Activated naive CD8-positive, alpha-beta T cell treated with anti-CD3 and anti-CD28 coated beads, Interleukin-2, amount 10 ng/mL, durations not matched to agents 7 days and 5 days (primary cell): ENCODE results near the gene NUP210. TPM values are rescaled to one million over a fixed set of nuclear protein-coding genes. Genes with fewer than 3 reads are reported as not detected.

ENCODE experiments used
- ATAC-seq: fragments of 150-1000 bp; cut with Tn5 transposase; one replicate; pipeline ENCODE4 v1.10.0; 2021; ENCODE audit warnings: low read depth, moderate library complexity
- POLR2A ChIA-PET: fragments of 350-600 bp; sonication (Branson Sonifier 250); formaldehyde crosslinking; loops from one replicate; lab custom pipeline; 2021; ENCODE audit warnings: antibody characterized with exemption; lab: Charles Lee
- DNase-seq: peaks from one replicate; pipeline ENCODE4 v3.0.0; 2021
- H3K27ac Mint-ChIP-seq: one replicate; pipeline ENCODE4 v1.8.0; 2022; ENCODE audit warnings: mild to moderate bottlenecking, mixed read lengths
- H3K27me3 Mint-ChIP-seq: one replicate; pipeline ENCODE4 v1.8.0; 2022; ENCODE audit warnings: mild to moderate bottlenecking, moderate library complexity, mixed read lengths
- H3K36me3 Mint-ChIP-seq: one replicate; pipeline ENCODE4 v1.8.0; 2021; ENCODE audit warnings: mild to moderate bottlenecking, mixed read lengths
- H3K4me1 Mint-ChIP-seq: one replicate; pipeline ENCODE4 v1.8.0; 2021; ENCODE audit warnings: mixed read lengths
- H3K4me3 Mint-ChIP-seq: one replicate; pipeline ENCODE4 v1.8.0; 2022; ENCODE audit warnings: mild to moderate bottlenecking, moderate library complexity, mixed read lengths
- H3K9me3 Mint-ChIP-seq: one replicate; pipeline ENCODE4 v1.8.0; 2021; ENCODE audit warnings: mixed read lengths
- total RNA-seq, 2 experiments: library from RNA; stranded (reverse); gene quantifications; one replicate each; pipeline ENCODE4 v1.2.3, GENCODE V29; 2021

NUP210 gene
- 100 to 1,000 TPM; 163 to 170 TPM for total RNA-seq

DNA sequence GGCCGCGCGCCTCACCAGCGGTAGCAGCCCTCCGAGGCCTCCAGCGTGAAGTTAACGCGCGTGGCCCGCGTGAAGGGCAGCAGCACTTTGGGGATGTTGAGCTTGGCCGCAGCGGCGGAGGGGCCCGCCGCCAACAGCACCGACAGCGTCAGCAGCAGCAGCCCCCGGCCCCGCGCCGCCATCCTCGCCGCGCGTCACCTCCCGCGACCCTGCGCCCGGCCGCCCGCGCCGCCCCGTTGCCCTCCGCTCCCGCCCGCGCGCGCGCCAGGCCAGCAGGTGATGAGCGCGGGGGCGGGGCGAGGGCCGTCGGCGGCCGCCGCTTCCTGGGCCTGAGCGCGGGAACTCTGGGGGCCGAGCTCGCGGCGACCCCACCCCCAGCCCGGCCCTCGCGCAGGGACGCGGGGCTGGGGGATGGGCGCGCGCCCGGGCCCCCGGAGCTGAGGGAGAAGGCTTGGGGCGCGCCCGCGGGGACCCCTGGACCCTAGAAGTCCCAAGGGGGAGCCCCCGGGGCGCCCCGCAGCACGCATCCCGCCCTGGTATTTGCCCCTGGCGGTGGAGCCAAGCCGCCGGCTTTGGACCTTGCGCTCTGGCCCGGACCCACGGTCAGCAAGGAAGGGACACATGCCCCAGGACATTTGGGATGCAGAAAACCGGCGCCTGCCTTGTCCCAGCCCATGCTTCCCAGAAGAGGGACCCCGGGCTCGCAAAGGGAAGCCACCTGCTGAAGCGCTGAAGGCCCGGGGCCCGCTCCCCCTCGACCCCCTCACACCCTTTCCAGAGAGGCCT lies at the start of gene NUP210:
Gene NUP210 (minus strand): TSS at position 278 of the 786 bp plus-strand sequence. CDS start 96 bp downstream, at position 182.
- H3K4me3 Mint-ChIP-seq = peak within 1 kb of the TSS; percentile 91
- peaks cover 53% of the 10 kb centered on the region for H3K4me1 Mint-ChIP-seq
- peaks cover 11% of the 10 kb centered on the region for H3K36me3 Mint-ChIP-seq

GRCh38 chr3:13466781-13467180 lies 46.7 kb upstream of the NUP210 start:
- no peaks in the 10 kb centered on the region for H3K36me3 Mint-ChIP-seq
- POLR2A ChIA-PET = no interaction called here
- H3K27me3 Mint-ChIP-seq = peaks cover 14% of the 10 kb centered on the region
- H3K27ac Mint-ChIP-seq = no peak overlapping the region
- no peak overlapping the region for H3K4me3 Mint-ChIP-seq
- H3K9me3 Mint-ChIP-seq = no peaks in the 10 kb centered on the region
- ATAC-seq (no peak), DNase-seq (no peak)
- peaks cover 2% of the 10 kb centered on the region for H3K4me1 Mint-ChIP-seq

More for the DNA sequence above, at the start of gene NUP210:
- POLR2A ChIA-PET = interaction anchor here (0.6 to 4.4 kb wide), 9 partner anchors 9 to 408 kb away, joined by 3 to 59 read pairs (median 4); partner anchors contain the start of gene HDAC11
- Mint-ChIP-seq H3K27ac (peak within 1 kb of the TSS; percentile 98), H3K9me3 (no peaks in the 10 kb centered on the region), H3K27me3 (no peaks in the 10 kb centered on the region)
- ATAC-seq = peak; percentile 45
- DNase-seq = peak; percentile 85

DNA sequence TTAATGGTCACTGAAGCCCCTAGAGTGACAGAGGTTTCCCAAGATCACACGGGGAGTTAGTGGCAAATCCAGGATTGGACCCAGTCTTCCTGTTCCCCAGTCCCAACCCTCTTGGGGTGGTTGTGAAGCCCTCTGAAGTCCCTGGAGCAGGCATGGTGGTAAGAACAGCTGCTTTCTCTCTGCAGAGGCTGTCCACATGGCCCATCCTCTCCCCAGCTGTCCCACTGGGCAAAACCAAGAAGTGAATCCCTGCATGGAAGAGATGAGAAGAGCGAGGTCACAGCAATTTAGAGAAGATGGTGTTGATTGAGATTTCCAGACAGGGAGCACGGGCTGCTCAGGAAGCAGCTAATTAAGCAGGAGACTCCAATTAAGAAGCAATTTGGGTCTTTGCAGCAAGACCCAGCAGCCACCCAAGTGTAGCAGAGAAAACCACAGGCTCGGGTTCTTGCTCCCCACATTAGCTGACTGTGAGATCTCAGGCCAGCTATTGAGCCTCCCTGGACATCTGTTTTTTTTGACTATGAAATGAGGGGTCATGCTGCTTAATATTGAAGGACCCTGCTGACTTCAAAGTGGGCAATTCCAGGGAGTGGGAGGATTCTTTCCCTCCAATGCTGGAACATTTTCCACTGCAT lies 45.2 kb upstream of the NUP210 start:
- DNase-seq (no peak), ATAC-seq (no peak)
- Mint-ChIP-seq H3K4me3 (no peak overlapping the region), H3K9me3 (no peaks in the 10 kb centered on the region), H3K27me3 (peaks cover 14% of the 10 kb centered on the region), H3K36me3 (no peaks in the 10 kb centered on the region), H3K27ac (no peak overlapping the region), H3K4me1 (peaks cover 7% of the 10 kb centered on the region)
- POLR2A ChIA-PET = no interaction called here

GRCh38 chr3:13463618-13464400 lies 43.7 kb upstream of the NUP210 start:
- H3K4me3 Mint-ChIP-seq = no peak overlapping the region
- DNase-seq (no peak), ATAC-seq (no peak)
- no peaks in the 10 kb centered on the region for H3K9me3 Mint-ChIP-seq
- POLR2A ChIA-PET = no interaction called here
- peaks cover 21% of the 10 kb centered on the region for H3K27me3 Mint-ChIP-seq
- peaks cover 7% of the 10 kb centered on the region for H3K4me1 Mint-ChIP-seq
- H3K36me3 Mint-ChIP-seq = no peaks in the 10 kb centered on the region
- no peak overlapping the region for H3K27ac Mint-ChIP-seq

- Mint-ChIP-seq H3K27ac (no peak overlapping the region), H3K27me3 (peaks cover 17% of the 10 kb centered on the region), H3K4me1 (peaks cover 6% of the 10 kb centered on the region), H3K4me3 (no peak overlapping the region), H3K36me3 (no peaks in the 10 kb centered on the region), H3K9me3 (no peaks in the 10 kb centered on the region)
- POLR2A ChIA-PET = no interaction called here
- ATAC-seq = no peak
- DNase-seq = no peak
Measured at GRCh38 chr3:13462822-13463221, 42.7 kb upstream of the NUP210 start.

DNA sequence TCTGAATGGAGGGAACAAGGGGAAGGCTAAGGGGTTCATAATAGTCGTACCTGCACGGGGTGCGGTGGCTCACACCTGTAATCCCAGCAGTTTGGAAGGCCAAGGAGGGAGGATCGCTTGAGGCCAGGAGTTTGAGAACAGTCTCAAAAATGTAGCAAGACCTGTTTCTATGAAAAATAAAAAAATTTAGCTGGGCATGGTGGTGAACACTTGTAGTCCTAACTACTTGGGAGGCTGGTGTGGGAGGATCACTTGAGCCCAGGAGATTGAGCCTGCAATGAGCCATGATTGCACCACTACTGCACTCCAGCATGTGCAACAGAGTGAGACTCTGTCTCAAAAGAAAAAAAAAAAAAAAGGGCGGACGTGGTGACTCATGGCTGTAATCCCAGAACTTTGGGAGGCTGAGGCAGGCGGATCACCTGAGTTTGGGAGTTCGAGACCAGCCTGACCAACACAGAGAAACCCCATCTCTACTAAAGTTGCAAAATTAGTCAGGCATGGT lies 42.1 kb upstream of the NUP210 start:
- peaks cover 18% of the 10 kb centered on the region for H3K27me3 Mint-ChIP-seq
- ATAC-seq (no peak), DNase-seq (no peak)
- H3K27ac Mint-ChIP-seq = no peak overlapping the region
- POLR2A ChIA-PET = no interaction called here
- H3K9me3 Mint-ChIP-seq = no peaks in the 10 kb centered on the region
- H3K4me1 Mint-ChIP-seq = peaks cover 4% of the 10 kb centered on the region
- H3K4me3 Mint-ChIP-seq = no peak overlapping the region
- H3K36me3 Mint-ChIP-seq = no peaks in the 10 kb centered on the region

- H3K9me3 Mint-ChIP-seq = no peaks in the 10 kb centered on the region
- H3K4me3 Mint-ChIP-seq = no peak overlapping the region
- ATAC-seq (peak; percentile 95), DNase-seq (peak; percentile 86)
- H3K4me1 Mint-ChIP-seq = peaks cover 4% of the 10 kb centered on the region
- H3K27ac Mint-ChIP-seq = no peak overlapping the region
- H3K27me3 Mint-ChIP-seq = peaks cover 18% of the 10 kb centered on the region
- POLR2A ChIA-PET = no interaction called here
- H3K36me3 Mint-ChIP-seq = no peaks in the 10 kb centered on the region
Measured at GRCh38 chr3:13461169-13462124, 41.3 kb upstream of the NUP210 start.

DNA sequence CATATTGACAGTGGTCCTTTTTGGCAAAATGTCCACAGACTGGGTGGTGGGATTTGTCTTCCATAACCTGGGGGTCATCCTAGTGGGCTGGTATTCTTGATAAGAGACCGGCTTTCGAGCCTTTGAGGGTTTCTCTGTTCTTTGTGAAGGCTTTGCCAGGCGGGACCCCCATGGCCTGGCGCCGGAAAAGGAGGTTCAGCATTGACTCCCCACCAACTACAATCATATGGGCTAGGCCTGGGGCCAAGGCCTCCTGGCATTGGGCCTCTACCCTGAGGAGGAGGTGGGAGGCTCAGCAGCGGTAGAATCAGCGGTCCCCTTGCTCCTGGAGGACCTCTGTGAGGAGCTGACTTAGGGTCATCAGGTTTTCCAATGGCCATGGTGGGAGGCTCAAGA lies 40.2 kb upstream of the NUP210 start:
- no peak overlapping the region for H3K4me3 Mint-ChIP-seq
- H3K36me3 Mint-ChIP-seq = no peaks in the 10 kb centered on the region
- DNase-seq (no peak), ATAC-seq (no peak)
- peaks cover 18% of the 10 kb centered on the region for H3K27me3 Mint-ChIP-seq
- POLR2A ChIA-PET = no interaction called here
- H3K4me1 Mint-ChIP-seq = peaks cover 4% of the 10 kb centered on the region
- no peaks in the 10 kb centered on the region for H3K9me3 Mint-ChIP-seq
- H3K27ac Mint-ChIP-seq = no peak overlapping the region

DNA sequence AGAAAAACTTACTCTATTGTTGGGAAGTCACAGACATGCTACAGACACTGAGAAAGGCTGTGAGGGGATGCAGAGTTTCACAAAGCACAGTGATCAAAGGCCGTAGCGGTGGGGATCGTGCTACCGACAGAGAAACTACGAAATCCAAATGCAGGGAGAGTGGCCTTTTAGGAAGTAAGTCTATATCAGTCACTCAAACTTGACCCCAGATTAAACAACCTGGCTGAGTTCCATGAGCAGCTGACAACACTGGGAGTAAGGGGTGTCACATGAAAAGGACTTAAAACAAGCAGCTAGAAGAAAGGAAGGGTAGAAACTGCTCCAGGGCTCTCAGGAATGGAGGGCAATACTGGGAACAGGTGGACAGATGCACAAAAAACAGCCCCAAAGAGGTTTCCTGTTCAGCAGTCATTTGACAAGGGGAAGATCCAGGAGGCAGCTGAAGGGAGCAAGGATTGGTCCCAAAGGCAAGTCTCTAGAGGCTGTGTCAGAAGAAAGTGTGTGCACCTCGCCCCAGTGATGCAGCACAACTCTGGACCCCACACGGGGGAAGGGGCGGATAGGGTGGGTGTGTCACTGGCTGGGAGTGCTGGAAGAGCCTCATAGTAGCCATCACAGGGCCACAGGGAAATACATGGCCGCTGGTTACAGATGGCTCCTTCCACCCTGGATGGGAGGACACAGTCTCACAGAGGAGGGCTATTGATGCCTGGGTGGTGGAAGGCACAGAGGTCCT lies 39.7 kb upstream of the NUP210 start:
- Mint-ChIP-seq H3K36me3 (no peaks in the 10 kb centered on the region), H3K4me3 (no peak overlapping the region), H3K27ac (no peak overlapping the region), H3K9me3 (no peaks in the 10 kb centered on the region), H3K27me3 (peaks cover 15% of the 10 kb centered on the region), H3K4me1 (peaks cover 4% of the 10 kb centered on the region)
- ATAC-seq (no peak), DNase-seq (no peak)
- POLR2A ChIA-PET = no interaction called here

GRCh38 chr3:13457593-13457992 lies 37.5 kb upstream of the NUP210 start:
- H3K27ac Mint-ChIP-seq = no peak overlapping the region
- ATAC-seq (no peak), DNase-seq (no peak)
- H3K4me1 Mint-ChIP-seq = peaks cover 7% of the 10 kb centered on the region
- peaks cover 8% of the 10 kb centered on the region for H3K27me3 Mint-ChIP-seq
- no peaks in the 10 kb centered on the region for H3K36me3 Mint-ChIP-seq
- H3K9me3 Mint-ChIP-seq = no peaks in the 10 kb centered on the region
- no peak overlapping the region for H3K4me3 Mint-ChIP-seq
- POLR2A ChIA-PET = no interaction called here

DNA sequence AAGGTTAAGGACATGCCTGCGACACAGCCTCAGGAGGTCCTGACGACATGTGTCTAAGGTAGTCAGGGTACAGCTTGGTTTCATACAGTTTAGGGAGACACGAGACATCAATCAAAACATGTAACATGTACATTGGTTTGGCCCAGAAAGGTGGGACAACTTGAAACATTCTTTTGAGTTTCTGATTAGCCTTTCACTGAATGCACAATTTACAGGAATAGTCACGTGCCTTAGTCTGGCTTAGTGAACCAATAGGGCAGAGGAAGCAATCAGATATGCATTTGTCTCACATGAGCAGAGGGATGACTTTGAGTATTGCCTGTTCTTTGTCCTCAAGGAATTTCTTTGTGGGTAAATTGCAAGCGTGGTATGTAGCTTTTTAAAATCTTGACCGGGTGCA lies 35.5 kb upstream of the NUP210 start:
- H3K9me3 Mint-ChIP-seq = no peaks in the 10 kb centered on the region
- H3K36me3 Mint-ChIP-seq = no peaks in the 10 kb centered on the region
- H3K27me3 Mint-ChIP-seq = peaks cover 8% of the 10 kb centered on the region
- H3K27ac Mint-ChIP-seq = no peak overlapping the region
- H3K4me3 Mint-ChIP-seq = no peak overlapping the region
- DNase-seq (no peak), ATAC-seq (no peak)
- peaks cover 11% of the 10 kb centered on the region for H3K4me1 Mint-ChIP-seq
- POLR2A ChIA-PET = no interaction called here
